GM21367 (cell line): ENCODE measurements around the gene RBCK1.
"Not testable (repeated sequence)": the region's sequence is repeated elsewhere in the genome, so short reads cannot be mapped to it uniquely, and the experiment has no call there.

ENCODE experiments used
- ATAC-seq: cut with Tn5 transposase; IDR thresholded peaks from one replicate; pipeline ENCODE4 v1.9.1; 2021; ENCODE audit not compliant: unreplicated experiment

RBCK1 gene

DNA sequence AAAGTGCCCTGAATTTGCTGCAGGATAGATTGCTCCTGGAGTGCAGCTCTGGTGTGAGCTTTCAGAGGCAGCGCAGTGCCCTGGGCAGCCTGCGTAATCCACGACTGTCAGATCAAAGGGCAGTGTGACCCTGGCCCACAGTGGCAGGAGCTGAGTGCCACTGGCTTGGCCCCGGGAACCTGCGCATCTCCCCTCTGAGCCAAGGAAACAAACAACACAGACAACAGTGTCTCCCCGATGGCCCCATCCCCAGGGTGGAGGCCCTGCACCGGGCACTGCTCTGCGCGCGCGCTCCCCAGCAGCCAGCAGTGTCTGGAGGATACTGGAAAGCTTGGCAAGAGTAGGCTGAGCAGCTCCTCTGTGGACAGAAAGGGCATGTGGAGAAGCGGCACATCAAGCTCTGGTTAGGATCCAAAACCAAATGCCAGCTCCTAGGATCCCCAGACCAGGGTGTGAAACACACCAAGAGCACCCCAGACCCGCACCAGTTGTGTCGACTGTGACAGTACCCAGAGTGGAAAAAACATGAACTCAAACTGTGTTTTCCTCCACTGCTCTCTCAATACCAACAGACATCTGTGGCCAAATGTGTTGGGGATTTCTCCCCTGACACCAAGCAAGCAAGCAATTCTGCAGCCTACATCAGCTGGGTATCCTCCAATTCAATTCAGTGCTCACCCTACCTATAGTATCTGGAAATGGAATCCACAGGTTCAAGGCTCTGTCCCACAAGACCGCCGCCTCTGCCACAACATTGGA lies 26.7 kb downstream of the RBCK1 start:
- no peak for ATAC-seq

DNA sequence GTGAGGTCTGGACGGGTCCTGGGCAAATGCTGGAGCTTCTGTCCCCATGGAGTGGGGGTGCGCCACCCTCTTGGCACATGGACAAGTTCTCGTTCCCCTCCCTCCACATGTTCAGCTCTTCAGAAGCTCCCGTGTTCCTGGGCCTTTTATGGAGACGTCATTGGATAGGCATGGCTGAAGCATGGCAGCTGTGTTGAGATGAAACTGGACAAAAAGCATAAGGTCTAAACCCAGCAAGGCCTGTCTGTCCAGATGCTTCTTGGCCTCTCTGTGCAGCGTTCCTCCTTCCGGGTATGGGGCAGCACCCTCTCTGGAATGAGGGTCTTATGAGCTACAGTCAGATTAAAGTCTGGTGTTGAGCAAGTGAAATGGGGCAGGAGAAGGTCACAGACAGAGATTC lies 27.5 kb downstream of the RBCK1 start:
- no peak for ATAC-seq

DNA sequence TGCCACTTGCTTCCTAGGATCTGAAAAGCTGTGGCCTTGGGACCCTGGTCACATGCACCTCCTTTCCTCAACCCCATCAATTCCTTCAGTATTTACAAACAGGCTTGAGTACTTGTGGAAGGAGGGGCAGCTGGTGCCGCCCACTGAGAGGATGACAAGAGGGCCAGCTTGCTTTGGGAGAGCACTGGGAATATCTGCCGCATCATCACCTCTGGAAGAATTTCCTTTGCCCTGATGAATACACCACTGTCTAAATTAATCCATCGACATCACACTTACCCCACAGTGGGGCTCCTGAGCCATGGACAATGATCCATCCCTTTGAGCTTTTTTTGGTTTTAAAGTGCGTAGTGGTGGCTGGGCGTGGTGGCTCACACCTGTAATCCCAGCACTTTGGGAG lies 28.4 kb downstream of the RBCK1 start:
- ATAC-seq: no peak

DNA sequence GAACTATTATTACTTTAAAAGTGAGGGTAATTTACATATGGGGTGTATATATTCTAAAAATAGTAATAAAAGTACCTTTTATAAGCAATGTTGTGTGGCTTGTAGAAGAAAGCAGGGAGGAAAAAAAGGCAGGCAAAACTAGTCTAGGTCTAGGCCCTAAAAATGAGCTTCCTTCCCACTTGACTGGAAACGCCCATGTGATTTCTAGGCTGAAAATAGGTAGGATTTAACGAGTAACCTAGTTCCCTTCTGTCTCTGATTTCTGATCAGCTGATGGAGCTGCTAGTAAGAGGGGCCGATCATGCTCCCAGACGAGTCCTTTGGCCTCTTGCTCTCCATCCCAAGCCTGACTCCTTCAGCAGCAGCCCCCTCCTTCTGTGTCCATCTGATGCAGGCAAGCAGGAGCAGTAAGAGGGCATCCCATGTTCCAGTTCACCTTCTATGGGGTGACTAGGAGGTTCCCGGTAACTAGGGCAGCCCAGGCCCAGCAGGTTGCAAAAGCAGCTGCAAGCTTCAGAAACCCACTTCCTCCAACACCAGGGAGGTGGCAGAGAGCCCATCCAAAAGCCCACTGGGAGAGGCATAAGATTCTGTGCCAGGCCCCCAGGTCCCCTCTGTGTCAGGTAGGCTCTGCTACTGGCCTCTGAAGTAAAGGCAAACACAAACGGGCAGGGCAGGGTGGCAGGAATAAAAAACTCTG lies 29.8 kb downstream of the RBCK1 start:
- no peak for ATAC-seq

DNA sequence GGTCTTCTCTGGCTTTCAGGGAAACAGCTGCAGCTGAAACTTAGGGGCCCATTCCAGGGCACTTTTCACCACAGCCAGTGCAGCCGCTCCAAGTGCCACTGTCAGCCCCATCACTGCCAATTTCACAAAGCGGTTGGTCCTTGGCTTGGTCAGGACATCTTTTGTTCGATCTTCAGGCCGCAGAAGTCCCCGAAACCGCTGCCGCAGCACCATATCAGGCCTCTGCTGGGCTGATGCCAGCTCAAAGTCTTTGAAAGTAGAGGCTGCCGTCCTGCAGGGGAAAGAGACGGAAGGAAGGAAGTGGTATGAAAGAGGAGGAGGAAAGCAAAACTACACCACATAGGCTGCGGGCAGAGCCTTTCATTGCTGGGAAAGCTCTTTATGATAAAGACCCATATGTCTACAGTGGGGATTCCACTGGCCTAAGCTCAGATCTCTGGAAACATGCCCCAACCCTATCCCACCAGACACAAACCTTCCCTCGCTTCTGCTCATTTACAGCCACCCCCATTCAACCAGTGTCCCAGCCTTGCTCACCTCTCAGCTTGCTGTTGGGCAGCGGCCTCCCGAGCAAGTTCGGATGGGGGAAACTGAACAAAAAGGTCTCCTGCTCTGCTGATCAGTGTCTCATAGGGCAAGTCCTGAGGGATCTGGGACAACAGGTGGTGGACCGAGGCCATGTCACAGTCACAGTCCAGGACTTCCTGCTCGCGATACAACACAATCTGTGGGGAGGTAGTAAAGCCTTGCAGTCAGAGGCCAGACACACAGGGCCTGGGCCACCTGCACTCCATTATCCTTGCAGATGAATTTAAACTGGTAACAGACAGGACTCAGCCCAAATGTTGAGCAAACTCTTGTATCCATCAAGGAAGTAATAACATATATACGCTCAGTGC lies 30.7 kb downstream of the RBCK1 start:
- no peak for ATAC-seq

DNA sequence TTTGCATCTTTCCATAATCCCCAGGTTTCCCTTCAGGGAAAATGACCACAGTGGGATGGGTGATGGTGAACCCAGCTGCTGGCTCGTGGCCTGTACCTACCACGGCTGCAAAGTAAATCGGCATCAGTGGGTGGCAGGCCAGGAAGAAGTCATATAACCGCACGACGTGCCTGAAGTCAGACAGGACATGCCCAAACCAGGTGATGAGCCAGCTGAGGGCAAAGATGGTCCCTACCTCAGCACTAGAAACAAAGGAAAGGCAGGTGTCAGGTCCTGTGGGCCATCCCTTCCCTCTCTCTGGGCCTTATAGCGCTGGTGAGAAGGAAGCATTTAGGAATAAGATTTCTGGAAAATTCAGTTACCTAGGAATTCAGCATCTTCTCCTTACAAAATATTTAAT lies 32.0 kb downstream of the RBCK1 start:
- ATAC-seq: no peak

DNA sequence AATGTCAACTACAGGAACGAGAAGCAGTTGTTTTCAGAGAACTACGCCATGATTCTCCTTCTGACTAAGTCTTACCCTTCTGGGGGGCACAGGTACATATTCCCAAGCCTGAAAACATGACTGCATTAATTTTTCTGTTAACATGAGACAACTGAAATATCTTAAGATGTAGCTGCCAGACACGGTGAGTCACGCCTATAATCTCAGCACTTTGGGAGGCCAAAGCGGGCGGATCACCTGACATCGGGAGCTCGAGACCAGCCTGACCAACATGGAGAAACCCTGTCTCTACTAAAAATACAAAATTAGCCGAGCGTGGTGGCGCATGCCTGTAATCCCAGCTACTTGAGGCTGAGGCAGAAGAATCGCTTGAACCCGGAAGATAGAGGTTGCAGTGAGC lies 32.5 kb downstream of the RBCK1 start:
- ATAC-seq: no peak

DNA sequence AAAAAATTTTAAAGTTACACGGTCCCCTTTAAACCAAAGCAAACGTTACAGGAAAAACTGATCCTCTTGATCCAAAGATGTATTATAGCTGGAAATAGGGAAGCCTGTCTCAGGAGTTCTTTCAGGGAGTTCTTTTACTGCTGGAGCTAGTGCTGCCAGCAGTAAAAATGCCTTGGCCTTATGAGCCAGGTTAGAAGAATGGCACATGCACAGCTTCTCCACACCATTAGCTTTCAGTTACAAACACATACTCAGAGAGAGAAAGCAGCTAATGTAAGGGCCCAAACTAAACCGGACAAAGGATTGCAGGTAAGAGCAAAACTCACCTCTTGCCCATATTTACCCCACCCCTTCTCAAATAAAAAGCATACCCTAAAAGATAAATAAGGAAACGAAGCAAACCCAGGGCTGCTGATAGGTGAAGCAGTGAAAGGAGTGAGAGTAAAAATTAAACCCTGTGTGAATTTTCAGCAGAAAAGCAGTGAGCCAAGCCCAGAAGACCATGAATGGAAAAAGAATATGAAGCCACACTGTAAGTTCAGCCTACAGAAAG lies 35.2 kb downstream of the RBCK1 start:
- no peak for ATAC-seq

DNA sequence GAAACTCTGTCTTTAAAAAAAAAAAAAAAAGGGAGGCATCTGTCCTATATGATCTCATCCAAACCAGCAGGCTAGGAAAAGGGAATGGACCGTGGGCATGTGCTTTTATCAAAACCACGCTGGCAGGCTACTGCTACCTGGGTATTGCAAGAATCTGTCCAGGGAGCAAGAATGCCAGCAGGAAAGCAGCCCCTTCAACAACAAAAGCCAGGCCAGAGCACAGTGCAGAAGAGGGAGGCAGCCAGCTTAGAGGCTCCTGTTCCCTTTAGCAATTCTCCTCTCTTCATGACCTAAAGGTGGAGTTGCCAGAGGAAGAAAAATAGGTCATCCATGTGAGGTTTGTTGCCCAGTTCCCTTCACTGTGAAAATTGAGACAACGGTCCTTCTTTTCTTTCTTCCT lies 36.0 kb downstream of the RBCK1 start:
- no peak for ATAC-seq

DNA sequence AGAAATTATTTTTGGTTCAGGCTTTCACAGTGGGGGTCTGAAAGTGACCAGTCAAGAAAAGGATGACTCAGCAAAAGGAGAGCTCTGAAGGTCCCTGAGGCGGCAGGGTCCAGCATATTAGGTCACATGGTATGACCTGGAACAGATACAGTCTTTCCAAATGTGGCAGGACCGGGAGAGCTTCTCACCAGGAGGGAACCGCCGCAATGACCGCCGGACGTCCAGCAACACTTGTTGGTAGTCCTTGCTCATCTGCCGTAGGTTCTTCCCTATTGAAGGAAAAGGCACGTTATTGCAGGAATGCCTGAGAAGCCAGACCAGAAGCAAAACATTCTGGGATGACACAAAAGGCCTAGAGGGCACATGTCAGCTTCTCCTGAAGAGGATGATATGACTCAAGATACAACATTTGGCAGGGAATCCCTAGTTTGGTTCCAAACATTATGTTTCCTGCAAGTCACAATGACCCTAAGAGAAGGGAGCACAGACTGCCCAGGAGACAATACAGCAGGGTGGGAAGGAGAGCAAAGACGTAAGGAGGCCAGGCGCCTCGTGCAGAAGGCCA lies 36.8 kb downstream of the RBCK1 start:
- ATAC-seq: no peak

DNA sequence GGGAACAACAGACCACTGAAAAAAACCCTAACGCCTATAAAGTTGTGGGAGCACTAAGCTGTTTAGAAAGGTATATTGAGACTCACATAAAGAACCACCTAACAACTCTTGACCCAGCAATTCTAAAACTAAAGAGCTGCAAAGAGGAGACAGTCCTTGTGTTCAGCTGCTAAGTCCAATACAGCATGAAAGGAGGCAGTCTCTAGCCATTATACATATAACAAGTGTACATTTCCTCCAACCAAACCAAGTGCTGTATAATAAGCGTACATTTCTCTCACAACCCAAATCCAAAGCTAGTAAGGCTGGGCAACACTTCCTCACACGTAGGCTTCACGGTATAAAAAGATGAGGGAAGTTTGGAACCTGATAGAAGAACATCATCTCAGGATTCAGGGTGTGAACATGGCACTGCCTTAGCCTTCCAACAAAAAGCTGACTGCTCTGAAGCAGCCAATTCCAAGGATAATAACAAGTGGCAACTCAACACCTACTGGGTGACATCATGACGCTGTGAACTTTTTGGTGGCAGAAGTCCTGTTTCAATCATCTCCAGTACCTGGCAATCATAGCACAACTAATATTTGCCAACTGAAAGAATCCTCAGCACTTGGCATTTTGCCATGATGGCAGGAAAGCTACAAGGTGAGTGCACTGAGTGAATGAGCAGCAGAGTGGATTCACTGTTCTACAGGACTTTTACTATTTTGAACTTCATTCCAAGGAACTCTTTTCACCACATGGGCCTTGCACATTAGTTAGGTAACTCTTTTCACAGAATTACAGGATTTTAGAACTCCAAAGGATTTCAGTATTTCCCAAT lies 37.6 kb downstream of the RBCK1 start:
- ATAC-seq: no peak

DNA sequence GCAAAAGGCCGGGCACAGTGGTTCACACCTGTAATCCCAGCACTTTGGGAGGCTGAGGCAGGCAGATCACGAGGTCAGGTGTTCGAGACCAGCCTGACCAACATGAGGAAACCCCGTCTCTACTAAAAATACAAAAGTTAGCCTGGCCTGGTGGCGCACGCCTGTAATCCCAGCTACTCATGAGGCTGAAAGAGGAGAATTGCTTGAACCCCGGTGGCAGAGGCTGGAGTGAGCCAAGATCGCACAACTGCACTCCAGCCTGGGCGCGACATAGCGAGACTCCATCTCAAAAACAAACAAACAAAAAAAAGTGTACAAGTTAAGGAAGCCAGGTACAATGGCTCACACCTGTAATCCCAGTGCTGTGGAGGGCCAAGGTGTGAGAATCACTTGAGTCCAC lies 43.9 kb downstream of the RBCK1 start:
- not testable (repeated sequence) for ATAC-seq

DNA sequence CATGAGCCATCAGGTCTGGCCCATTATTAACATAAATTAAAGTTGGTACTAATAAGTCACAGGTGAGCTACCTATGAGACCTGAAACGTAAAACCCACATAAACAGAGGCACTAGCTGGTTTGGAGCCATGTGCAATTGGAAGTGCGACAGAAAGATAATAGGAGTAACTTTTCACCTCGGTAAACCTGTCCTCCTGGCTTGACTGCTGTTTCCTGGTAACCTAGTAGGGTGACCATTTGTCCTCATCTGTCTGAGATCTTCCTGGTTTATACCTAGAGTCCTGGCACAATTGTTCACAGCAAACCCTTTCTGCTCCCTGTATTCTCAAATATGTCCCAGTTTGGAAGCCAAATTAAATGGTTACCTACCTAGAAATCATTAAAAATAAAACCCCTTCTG lies 46.9 kb downstream of the RBCK1 start:
- no peak for ATAC-seq

DNA sequence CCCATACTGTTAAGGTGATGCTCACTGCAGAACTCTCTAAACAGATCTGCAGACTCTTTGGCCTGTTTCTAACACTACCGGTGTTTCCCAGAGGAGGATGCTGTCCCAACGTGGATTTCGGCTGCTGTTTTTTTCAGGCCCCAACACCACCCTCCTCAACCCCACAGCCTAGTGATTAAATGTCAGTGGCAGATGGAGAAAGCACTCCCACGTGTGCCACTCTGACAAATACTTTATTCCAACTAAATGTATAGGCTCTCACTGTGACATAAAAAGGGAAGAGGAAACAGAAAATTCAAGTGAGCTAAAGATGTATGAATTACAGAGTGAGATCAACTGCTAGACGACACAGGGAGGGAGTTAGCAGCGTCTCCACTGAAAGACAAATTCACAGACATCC lies 50.7 kb downstream of the RBCK1 start:
- ATAC-seq: no peak

DNA sequence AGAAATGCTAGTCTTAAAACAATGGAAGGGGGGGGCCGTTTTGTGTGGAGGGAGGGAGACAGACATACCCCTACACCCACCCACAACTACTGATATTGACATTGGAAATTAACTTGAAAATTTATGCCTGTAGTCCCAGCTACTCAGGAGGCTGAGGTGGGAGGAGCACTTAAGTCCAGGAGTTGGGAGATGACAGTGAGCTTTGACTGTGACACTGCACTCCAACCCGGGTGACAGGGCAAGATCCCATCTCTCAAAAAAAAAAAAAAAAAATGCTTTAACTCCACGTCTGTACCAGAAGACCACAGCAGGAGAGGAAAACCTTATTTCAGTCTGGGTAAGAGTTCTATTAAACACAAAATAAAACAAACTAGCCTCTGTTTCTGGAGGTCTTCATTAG lies 52.1 kb downstream of the RBCK1 start:
- no peak for ATAC-seq

DNA sequence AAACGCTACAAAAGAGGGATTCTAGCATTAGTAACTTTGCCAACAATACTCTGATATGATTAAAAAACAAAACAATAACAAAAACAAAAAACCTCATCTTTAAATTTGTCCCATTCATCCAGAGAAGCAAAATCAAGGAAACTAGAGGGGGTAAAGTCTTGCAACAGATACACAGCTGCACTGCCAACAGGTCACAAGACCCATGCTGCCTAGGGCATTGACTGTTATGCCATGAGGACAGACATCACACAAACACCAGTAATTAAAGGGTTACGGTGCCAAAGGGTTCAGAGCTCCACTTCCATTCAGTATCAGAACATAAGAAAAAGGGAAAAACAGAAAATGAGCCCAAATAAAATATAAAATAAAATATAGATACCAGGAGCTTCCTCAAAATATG lies 52.6 kb downstream of the RBCK1 start:
- ATAC-seq: no peak

DNA sequence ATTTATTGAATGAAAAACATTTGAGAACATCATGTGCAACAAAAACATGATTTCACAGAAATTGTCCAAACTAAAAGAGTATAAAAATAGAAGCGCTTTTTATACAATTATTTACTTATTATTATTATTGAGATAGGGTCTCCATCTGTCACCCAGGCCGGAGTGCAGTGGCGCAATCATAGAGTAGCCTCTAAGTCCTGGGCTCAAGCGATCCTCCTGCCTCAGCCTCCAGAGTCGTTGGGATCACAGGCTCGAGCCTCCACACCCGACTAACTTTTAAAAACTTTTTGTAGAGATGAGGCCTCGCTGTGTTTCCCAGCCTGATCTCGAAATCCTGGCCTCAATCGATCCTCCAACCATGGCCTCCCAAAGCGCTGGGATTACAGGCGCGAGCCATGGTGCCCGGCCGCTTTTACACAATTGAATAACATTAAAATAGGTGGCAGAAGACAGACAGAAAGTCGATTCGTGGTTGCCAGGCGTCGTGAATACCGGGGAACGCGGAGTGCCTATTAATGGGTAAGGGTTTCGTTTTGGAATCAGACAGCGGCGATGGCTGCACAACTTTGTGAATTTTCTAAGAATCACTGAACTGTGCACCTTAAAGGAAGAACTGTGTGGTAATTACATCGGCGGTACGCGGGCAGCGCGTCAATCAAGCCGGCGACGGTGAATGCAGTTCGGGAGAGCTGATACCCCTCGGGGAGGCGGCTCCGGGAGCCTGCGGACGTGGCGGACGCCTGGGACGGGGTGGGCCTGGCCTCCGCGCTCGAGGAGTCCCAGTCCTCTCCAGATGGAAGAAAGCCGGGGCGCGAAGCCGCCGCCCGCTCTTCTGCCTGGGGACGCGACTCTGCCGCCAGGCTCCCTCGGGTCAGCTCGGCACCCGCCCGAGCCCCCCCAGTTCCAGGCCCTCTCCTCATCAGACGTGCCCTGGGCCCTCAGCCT lies 53.4 kb downstream of the RBCK1 start:
- peak; percentile 16 for ATAC-seq

DNA sequence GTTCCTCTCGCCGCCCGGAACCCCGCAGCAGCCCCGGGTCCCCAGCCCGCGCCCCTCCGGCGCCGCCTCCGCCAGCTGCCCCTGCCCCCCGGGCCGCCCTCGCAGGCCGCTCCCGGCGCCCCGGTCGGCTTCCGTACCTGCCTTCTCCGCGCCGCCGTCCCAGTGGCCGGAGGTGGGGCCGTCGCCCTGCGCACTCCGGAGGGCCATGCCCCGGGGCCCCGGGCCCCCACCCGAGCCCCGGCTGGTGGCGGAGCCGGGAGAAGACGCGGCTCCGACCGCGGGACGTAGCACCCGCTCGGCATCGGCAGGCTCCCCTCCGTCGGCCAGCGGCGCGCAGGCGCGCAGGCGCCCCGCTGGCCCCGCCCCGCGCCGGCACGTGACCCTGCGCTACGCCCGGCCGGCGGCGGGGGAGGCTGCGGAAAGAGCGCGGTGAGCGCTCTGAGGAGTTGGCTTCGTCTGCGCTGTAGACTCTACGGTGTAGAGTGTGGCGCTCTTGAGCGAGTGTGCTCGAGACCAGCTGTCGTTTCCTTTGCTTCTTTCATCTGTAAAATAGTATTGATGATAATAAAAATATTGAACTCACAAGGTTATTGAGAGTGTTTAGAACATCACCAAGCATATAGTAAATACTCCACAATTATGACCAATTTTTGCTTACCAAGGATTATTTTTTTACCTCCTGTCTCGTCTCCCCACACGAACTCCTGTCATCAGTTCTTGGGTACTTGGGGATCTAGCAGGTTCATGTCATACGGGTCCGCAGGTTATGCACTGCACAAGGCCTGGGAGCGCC lies 54.3 kb downstream of the RBCK1 start, which contains the start of gene TBC1D20:
TBC1D20 (minus strand) TSS at position 335 of the 793 bp plus-strand sequence; CDS start at position 207, 128 bp downstream.
- ATAC-seq: peak; percentile 93
